NT2/D1 (cell line): ENCODE data around the gene THTPA.

ENCODE experiments used
- DNase-seq: peaks from one replicate; pipeline ENCODE4 v3.0.0-alpha.2; 2011; ENCODE audit warnings: low read depth, low spot score
- H3K27me3 ChIP-seq: 2 replicates; pipeline ENCODE4 v1.6.0; 2011; ENCODE audit warnings: mild to moderate bottlenecking; ENCODE audit not compliant: insufficient read length, insufficient read depth
- H3K36me3 ChIP-seq: 2 replicates; pipeline ENCODE4 v1.6.1; 2011; ENCODE audit warnings: mild to moderate bottlenecking, low read length, mixed read lengths; ENCODE audit not compliant: insufficient read depth, insufficient read length
- H3K4me1 ChIP-seq: 2 replicates; pipeline ENCODE4 v1.5.1; 2011; ENCODE audit not compliant: insufficient read depth, insufficient read length
- H3K4me3 ChIP-seq: 2 replicates; pipeline ENCODE4 v1.5.1; 2011; ENCODE audit warnings: low read depth; ENCODE audit not compliant: insufficient read length
- H3K9ac ChIP-seq: 2 replicates; pipeline ENCODE4 v1.6.0; 2011; ENCODE audit warnings: low read depth; ENCODE audit not compliant: insufficient read length
- H3K9me3 ChIP-seq: 2 replicates; pipeline ENCODE4 v1.5.1; 2011; ENCODE audit warnings: mild to moderate bottlenecking, low read length; ENCODE audit not compliant: insufficient read depth
- SUZ12 ChIP-seq: IDR thresholded peaks from 2 replicates; pipeline ENCODE4 v1.6.1; 2011; ENCODE audit not compliant: insufficient read length, insufficient read depth; ENCODE audit errors: extremely low read depth
- YY1 ChIP-seq: IDR thresholded peaks from 2 replicates; pipeline ENCODE4 v1.6.1; 2011; ENCODE audit not compliant: insufficient read length, insufficient read depth
- ZNF274 ChIP-seq: IDR thresholded peaks from 2 replicates; pipeline ENCODE4 v1.6.1; 2011; ENCODE audit warnings: mild to moderate bottlenecking, low read depth, low read length

THTPA gene

DNA sequence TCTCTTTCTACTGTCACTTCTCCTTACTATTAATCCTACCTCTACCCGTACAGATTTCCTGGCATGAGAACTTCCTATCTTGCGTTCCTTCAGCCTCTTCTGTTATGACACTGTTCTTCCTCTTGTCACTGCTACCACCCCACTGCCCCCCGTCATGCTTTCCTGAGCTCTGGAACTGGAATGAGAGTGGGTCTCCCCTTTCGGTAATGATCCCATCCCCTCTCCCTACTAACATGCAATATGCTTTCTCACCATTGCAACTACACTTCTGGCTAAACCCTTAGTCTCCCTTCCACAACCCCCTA lies 16.4 kb downstream of the THTPA start:
- H3K9me3 ChIP-seq = no peaks in the 10 kb centered on the region
- H3K27me3 ChIP-seq = no peaks in the 10 kb centered on the region
- no peak for TF ChIP-seq ZNF274
- TF ChIP-seq SUZ12 = no peak
- TF ChIP-seq YY1 = no peak
- no peak overlapping the region for H3K9ac ChIP-seq
- H3K4me3 ChIP-seq = no peak overlapping the region
- DNase-seq = no peak
- H3K4me1 ChIP-seq = peaks cover 12% of the 10 kb centered on the region
- H3K36me3 ChIP-seq = no peaks in the 10 kb centered on the region

DNA sequence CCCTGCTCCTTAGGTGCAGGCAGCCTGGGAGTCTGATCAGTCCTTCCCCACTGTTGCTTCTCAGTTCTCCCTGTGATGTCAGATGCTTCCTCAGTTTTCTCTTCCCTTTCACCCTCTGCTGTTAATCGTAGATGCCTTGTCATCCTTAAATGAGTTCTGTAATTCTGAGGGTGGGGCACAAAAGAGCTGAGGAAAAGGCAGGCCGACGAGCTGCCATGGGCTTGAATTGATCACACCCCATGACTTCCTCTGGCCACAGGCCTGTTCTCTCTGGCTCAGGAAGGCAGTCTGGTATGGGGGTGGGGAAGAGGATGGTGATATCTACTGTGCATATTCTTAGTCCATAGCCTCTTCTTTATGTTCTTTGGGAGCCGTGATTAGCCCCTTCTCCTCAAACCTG lies 16.8 kb downstream of the THTPA start:
- Histone ChIP-seq H3K27me3 (no peaks in the 10 kb centered on the region), H3K9ac (no peak overlapping the region), H3K9me3 (no peaks in the 10 kb centered on the region), H3K4me1 (peaks cover 12% of the 10 kb centered on the region), H3K4me3 (no peak overlapping the region), H3K36me3 (no peaks in the 10 kb centered on the region)
- no peak for DNase-seq
- TF ChIP-seq YY1 = no peak

DNA sequence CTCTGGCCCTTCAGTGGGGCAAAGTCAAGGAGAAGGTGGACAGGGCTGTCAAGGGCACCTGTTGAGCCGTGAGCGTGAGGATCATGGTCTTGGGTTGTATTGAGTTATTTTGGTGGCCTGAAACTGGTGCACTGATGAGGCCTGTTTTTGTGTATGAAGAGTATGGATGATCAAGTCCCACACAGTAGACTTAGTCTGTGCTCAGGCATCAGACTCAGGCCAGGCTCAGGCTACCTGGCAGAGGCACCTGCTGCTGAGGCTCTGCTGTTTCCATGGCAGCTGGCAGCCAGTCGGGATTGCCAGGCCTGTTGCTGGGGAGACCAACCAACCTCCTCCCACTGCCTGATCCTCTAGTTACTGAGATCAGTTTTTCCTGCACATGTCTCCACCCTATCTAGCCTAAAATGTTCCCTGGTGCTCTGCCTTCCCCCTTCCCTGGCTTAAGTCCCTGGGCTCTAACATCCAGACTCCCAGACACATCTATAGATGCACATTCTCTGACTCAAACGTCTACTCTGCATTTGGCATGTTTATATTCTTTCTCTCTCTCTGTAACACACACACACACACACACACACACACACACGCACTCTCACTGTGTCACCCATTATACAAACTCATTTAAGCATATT lies 17.4 kb downstream of the THTPA start:
- Histone ChIP-seq H3K4me1 (peaks cover 7% of the 10 kb centered on the region), H3K27me3 (no peaks in the 10 kb centered on the region), H3K9me3 (no peaks in the 10 kb centered on the region), H3K4me3 (no peak overlapping the region), H3K36me3 (no peaks in the 10 kb centered on the region), H3K9ac (no peak overlapping the region)
- DNase-seq = no peak
- TF ChIP-seq ZNF274 (no peak), SUZ12 (no peak), YY1 (no peak)

DNA sequence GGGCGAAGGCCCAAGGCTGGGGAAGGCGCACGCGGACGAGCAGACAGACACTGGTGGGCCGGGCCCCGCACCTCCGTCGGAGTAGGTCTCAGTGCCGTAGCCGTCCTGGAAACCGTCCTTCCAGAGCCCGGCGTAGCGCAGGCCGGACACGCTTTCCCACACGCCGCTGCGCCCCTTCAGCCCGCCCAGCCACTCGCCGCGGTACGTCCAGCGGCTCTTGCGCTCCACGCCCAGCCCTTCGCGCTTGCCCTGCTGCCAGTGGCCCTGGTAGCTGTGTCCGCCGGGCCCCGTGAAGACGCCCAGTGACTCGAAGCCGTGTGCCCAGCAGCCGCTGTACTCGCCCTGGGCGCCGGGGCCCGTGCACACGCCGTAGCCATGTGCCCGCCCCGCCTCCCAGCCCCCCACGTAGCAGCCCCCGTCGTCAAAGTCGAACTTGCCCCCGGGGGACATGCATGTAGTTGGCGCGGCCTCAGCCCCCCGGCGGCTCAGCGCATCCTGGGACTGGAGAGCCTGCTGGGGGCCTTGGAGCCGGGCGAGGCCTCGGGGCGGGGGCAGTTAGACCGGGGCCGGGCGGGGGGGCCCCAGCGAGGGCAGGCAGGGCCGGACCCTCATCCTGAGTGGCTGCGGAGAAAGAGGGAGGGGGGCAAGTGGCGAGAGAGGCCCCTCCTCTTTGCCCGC lies 21.1 kb downstream of the THTPA start:
- H3K27me3 ChIP-seq = no peaks in the 10 kb centered on the region
- TF ChIP-seq YY1 (no peak), SUZ12 (no peak), ZNF274 (no peak)
- no peaks in the 10 kb centered on the region for H3K36me3 ChIP-seq
- DNase-seq = no peak
- no peak overlapping the region for H3K4me3 ChIP-seq
- H3K9ac ChIP-seq = no peak overlapping the region
- H3K9me3 ChIP-seq = no peaks in the 10 kb centered on the region; the same call in 1 of the 2 replicates
- no peaks in the 10 kb centered on the region for H3K4me1 ChIP-seq

DNA sequence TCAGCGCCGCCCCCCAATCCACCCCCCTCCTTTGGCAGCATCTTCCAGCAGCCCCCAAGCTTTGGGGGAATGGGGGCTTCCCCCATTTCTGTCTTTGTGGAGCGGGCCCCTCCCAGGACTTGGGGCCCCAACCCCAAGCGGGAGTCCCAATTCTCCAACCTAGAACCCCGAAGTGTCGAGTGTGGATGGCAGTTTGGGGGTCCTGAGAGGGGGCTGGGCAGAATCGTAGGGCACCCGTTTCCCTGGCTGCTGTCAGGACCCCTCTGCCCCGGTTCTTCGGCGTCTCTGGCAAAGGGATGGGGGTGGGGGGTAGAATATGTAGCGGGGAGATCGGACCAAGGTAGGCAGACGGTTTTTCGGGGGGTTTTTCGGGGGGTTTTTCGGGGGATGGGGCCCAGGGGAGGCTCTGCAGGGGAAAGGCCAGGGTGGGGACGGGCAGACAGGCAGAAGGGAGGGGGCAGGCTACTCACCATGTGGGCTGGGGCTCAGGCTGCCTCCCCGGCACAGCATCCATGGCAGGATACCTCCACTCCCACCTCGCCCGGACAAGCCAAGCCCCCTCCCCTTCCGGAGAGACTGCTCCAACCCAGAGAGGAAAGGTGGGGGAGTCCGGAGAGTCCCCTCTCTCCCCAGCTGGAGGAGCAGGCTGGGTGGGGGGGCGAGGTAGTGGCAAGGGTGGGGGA lies 21.8 kb downstream of the THTPA start:
- Histone ChIP-seq H3K27me3 (no peaks in the 10 kb centered on the region), H3K4me3 (no peak overlapping the region), H3K4me1 (no peaks in the 10 kb centered on the region), H3K36me3 (no peaks in the 10 kb centered on the region), H3K9me3 (no peaks in the 10 kb centered on the region; the same call in 1 of the 2 replicates), H3K9ac (no peak overlapping the region)
- DNase-seq = no peak
- TF ChIP-seq SUZ12 (no peak), ZNF274 (no peak), YY1 (no peak)

DNA sequence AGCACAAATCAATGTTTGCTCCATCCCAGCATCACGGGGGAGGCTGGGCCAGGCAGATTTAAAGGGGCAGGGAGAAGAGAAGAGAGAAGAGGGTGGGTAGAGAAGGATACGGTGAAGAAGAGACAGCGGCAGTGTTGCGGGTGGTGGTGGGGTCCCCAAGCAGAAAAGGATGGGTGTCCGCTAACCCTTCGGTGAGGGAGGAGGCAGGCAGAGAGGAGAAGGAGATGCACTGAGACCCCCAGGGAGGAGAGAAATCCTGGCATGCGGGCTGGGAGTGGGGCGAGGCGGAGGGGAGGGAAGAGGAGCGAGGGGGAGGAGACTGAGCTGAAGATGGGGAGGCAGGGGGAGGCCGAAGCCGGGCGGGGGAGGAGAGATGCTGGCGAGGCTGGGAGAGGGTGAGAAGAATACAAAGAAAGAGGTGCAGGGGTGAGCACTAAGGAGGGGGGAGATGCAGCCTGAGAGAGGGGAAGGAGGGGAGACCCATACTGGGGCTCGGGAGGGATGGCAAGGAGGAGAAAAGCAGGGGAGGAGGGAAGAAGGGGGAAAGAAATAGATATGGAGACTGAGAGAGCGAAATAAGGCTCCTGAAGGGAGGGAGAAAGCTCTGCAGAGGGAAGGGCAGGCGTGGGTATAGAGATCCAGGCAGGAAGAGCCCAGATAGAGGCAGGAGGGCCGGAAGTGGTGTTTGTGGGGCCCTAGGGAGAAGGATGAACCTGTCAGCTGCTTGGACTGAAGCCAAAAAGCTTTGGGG lies 22.7 kb downstream of the THTPA start, which contains the start of gene JPH4:
Gene JPH4 (minus strand): TSS at position 231 of the 751 bp plus-strand sequence. CDS start 1,337 bp downstream, outside the sequence.
- peak within 1 kb of the TSS; percentile 28 for H3K4me3 ChIP-seq
- no peaks in the 10 kb centered on the region for H3K27me3 ChIP-seq

DNA sequence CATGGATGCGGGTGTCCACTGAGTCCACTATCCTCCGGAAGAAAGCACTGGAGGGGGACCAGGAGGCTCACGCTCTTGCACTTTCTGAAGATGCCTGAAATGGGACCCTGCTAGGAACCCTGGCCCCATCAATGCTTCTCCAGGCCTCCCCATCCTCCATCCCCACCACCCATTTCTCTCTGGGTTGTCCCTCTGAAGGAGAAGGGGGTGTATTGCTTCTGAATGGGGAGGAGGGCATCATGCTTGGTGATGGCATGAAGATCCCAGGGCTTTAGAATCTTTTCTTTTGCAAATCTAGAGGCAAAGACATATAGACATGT lies 23.2 kb downstream of the THTPA start:
- H3K4me1 ChIP-seq = no peaks in the 10 kb centered on the region
- DNase-seq = no peak
- H3K9ac ChIP-seq = no peak overlapping the region
- TF ChIP-seq YY1 = no peak
- no peak for TF ChIP-seq SUZ12
- TF ChIP-seq ZNF274 = no peak
- H3K9me3 ChIP-seq = no peaks in the 10 kb centered on the region; the same call in 1 of the 2 replicates
- H3K4me3 ChIP-seq = no peak overlapping the region
- no peaks in the 10 kb centered on the region for H3K36me3 ChIP-seq
- H3K27me3 ChIP-seq = no peaks in the 10 kb centered on the region

More for the DNA sequence above, 22.7 kb downstream of the THTPA start, which contains the start of gene JPH4:
- Histone ChIP-seq H3K36me3 (no peaks in the 10 kb centered on the region), H3K9ac (peak within 1 kb of the TSS; percentile 56), H3K4me1 (no peaks in the 10 kb centered on the region), H3K9me3 (no peaks in the 10 kb centered on the region; the same call in 1 of the 2 replicates)
- no peak for TF ChIP-seq ZNF274
- TF ChIP-seq SUZ12 = no peak
- no peak for TF ChIP-seq YY1
- DNase-seq = no peak
